GM18861 (cell line): ENCODE data around the gene FAHD1.
"Not testable (repeated sequence)": the region's sequence is repeated elsewhere in the genome, so short reads cannot be mapped to it uniquely, and the experiment has no call there.

ENCODE experiments used
- ATAC-seq: cut with Tn5 transposase; IDR thresholded peaks from one replicate; pipeline ENCODE4 v1.9.1; 2021; ENCODE audit not compliant: unreplicated experiment

Gene FAHD1

DNA sequence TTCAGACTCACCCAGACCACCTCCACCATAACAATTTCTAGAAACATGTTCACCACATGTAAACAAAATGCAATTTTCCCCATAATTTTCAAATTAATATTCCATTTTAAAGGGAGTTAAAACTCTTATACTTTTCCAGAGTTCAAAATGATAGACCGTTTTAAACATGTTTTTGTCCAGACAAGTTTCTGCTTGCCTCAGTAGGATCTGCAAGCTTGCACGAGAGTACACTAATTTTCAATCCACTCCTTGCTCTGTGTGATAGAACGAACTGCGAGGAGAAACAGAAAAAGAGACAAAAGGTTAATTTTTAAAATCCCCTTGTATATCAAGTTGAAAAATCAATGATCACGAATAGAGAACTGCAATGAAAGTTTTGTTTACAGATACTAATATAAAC lies 7.1 kb downstream of the FAHD1 start:
- ATAC-seq: no peak

DNA sequence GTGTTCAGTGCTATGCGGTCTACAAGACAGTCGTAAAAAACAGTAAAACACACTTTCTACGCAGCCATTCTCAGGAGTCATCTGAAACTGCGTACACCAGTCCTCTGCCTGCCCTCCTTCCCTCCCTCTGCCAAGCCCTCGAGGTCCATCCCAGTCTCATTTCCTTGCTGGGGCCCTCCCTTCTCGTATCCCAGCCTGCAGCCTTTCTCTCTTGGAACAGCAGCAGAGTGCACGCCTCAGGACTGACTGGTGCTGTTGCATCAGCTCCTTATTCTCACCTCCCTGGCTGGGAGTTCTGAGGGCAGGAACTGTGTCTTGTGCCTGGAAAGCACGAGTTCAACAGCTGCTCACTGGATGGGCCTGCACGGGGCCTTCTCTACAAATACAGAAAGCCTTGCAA lies 12.5 kb downstream of the FAHD1 start:
- no peak for ATAC-seq

DNA sequence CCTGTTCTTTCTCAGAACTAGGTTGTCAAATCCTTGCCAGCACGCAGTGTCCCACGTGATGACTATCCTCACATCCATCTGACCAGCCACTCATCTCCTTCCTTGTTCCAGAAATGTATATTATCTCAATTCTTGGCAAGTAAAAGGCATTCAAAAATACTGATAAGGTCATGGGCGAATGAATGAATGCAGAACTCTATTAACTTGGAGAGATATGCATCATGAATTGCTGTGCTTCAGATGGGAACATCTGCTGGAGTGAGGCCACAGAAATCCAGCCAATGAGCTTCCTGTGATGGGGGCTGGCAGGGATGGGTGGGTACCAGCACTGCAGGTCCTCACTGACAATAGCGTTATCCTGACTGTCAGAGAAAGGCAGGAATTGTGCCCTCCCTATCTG lies 19.0 kb downstream of the FAHD1 start:
- ATAC-seq: no peak

DNA sequence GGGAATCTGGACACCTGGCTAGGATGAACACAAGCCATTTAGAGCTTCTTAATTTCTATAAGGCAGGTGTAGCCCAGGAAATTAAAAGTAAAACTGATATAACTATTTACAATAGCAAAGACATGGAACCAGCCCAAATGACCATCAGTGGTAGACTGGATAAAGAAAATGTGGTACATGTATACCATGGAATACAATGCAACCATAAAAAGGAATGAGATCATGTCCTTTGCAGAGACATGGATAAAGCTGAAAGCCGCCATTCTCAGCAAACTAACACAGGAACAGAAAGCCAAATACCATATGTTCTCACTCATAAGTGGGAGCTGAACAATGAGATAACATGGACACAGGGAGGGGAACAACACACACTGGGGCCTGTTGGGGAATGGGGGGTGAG lies 19.4 kb downstream of the FAHD1 start:
- no peak for ATAC-seq

DNA sequence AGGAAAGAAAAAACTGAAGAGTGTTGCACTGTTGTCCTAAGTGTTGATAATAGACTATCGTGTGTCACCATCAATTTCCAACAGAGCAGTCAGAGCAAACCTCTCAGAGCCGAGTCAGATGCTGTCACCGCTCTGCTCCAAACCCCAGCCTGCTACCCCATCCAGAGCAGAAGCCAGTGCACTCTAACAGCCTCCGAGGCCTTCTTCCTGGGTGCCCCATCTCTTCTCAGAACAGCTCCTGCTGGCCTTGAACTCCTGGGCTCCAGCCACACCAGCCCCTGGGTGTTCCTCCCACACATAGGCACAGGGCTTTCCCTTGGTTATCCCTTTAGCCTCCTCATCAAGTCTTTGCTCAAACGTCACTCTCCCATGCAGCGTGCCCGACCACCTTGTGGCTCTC lies 24.0 kb downstream of the FAHD1 start:
- no peak for ATAC-seq

DNA sequence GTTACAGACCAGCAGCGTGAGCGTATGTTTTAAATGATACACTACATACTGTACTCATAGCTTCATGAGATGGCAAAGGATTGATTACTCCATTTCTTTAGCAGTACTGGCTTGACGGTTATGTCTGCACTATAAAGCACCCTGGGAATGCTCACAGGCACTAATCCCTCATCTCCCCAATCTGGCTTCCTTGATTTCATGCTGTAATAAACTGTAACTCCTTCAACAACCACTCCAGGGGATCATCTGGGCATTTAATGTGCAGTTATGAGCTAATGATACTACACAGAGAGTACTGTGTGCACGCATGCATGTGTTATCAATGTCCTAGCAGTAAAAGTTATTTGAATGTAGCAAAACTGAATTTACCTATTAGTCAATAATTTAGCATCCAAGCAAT lies 24.8 kb downstream of the FAHD1 start:
- ATAC-seq: no peak

DNA sequence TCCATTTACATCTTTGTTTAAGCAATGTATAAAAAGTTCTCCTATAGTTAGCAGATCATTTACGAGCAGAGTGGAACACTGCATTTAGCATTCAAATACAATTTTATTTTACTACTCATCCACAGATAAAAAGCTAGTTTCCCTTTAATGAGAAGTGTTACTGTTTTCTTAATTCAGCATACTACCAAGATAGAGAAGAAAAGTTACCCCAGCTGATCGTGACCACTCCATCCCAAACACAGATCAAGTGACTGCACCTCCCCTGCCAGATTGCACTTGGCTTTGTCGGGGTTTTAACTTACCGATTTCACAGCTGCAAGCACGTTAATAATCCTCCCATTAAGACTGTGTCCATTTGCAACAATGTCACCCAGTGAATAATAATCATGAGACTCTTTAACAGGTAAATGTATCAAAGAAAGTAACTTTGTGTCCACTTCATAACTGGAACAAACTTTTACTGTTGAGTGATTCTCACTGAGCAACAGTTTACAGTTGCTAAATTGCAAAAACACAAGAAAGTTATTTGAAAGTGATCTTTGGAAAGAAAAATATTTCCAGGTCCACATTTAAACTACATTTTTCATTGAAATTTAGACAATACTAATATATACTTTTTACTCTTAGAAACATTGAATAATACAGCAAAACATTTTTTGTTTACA lies 30.6 kb downstream of the FAHD1 start:
- no peak for ATAC-seq

DNA sequence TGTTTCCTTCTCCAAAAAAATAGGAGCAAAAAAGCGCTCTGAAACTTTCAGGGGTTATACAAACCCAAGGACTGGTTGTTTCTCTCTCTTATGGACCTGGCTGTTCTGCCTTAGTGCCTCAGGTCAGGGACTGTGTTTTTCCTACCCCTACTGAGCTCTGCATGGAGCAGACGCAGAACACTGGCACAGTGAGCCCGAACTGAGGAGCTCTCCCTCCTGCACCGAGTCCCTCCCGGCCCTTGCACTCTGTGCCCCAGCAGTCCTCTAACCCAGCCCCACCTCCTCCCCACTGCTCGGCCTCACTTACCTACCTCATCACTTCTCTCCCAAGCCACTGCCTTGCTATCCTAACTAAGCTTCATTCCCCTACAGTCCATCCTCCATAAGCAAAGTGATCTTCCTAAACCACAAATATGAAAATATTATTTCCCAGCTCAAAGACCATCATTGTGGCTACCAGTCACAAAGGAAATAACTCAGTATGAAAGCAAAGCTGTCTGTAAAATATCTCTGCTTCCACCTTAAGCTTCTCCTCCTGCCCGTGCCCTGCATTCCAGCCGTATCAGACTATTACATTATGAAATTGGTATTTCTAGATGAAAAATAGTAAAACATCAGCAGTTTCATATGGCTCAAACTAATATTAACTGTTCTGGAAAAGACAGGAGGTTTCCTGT lies 31.3 kb downstream of the FAHD1 start:
- ATAC-seq: no peak

DNA sequence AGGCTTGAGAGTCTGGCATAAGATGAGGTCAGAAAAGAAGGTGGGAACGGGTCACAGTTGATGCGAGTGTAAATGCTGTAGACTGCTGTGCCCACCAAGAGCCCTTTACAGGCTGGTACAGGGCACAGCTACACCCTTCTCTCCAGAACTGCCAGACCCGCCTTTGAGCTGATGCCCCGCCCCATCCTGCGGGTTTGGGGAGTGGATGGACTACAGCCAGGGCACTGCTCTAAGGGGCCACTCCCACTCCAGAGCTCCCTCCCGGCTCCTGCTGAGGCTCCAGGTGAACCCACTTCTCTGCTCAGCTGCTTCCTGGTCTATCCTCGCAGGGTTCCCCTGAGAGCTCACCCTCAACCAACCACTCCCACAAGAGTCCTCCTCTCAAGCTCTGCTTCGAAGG lies 32.6 kb downstream of the FAHD1 start:
- no peak for ATAC-seq

DNA sequence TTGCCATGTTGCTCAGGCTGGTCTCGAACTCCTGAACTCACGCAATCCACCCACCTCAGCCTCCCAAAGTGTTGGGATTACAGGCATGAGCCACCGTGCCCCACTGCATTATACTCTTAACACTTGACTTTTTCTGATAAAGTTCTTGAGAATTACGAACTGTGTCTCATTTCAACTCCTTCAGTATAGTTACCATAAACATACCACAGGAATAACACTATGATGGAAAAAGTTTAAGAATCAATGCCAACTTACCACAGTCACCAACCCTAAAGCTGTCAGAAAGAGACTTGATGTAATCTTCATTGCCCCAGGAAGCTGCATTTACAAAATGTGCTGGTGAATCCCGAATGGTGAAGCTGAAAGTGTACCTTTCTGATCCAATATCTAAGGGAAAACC lies 34.7 kb downstream of the FAHD1 start:
- ATAC-seq: no peak

DNA sequence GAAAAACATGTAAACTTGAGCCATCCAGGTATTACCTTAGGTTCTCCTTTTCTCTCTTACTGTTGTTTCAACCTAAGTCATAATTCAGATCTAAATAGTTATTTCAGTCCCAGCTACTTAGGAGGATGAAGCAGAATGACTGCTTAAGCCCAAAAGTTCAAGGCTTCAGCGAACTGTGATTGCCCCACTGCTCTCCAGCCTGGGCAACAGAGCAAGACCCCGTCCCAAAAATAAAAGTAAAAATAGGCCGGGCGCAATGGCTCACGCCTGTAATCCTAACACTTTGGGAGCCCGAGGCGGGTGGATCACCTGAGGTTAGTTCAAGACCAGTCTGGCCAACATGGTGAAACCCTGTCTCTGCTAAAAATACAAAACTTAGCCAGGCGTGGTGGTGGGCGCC lies 35.4 kb downstream of the FAHD1 start:
- no peak for ATAC-seq

DNA sequence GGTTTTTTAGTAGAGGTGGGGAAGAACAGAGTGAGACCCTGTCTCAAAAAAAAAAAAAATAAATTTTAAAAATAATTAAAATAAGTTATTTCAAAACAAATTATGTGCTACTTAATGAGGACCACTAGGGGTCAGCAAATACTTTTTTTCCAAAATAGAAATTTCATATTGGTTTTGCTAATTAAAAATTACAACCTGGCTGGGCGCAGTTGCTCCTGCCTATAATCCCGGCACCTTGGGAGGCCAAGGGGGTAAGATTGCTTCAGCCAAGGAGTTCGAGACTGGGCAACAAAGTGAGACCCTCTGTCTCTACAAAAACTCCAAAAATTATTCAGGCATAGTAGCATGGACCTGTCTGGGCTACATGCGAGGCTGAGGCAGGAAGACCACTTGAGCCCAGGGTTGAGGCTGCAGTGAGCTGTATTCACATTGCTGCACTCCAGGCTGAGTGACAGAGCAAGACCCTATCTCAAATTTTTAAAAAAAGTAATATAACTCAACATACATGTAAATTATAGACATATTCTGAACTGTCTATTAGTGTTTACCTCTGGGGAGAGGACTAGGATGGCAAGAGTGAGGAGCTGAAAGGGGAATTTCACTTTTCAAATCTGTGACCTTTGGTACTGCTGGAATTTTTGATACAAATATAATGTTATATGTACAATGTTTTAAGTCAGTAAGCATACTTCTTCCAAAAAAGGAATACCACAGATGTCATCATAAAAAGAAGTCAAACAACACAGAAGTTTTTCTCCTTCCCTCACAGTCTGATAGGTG lies 36.9 kb downstream of the FAHD1 start:
- ATAC-seq: no peak

DNA sequence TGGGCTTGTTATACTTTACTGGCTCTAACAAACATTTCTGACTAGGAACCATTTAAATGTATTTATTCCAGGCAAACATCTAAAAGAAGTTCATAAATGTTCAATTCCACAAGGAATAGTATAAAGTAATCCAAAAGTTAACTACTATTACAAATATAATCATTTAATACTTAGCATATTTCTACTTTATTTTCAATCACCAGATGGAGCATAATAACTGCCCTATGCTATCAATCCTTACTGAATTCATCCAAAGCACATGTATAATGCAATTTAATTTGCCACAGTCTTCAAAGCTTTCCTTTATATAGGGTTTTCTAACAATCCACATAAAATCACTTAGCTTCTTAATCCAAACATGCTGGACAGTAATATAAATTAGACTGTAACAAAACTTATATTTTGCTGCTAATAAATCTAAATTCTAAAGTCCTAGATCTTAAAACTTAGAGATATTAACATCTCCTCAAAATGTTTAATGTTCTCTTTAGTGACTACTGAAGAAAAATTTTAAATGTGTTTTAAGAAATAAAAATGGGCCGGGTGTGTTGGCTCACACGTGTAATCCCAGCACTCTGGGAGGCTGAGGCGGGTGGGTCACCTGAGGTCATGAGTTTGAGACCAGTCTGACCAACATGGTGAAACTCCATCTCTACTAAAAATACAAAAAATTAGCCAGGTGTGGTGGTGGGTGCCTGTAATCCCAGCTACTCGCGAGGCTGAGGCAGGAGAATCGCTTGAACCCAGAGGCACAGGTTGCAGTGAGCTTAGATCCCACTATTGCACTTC lies 39.1 kb downstream of the FAHD1 start:
- ATAC-seq: no peak

DNA sequence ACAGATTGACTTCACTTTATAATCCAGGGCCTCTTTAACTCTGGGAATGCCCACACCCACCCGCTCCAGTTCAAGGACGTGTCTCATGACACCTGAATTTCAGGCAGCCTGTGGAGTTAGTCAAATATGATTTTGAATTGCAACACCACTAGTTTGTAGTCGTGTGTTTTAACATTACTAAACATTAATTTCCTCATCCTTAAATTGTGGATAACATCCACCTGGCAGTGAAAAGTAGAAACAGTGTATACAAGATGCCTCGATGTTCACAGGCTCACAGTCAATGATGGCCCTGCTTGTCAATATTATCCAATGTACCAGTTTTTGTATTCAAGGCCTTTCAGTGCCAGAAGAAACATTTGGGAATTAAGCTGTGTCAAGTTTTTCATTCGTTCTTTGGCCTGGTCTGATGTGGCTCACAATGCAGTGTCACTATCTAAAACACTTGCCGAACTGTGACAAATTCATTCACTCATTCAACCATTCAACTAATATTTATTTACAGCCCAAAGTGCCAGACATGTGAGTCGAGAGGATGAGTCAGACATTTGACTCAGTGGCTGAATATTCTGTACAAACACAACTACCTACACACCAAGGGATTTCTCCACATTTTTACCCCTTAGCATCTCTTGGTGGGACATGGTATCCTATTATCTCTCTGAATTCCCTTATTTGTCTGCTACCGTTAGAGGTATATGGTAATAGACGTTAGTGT lies 43.5 kb downstream of the FAHD1 start:
- no peak for ATAC-seq

DNA sequence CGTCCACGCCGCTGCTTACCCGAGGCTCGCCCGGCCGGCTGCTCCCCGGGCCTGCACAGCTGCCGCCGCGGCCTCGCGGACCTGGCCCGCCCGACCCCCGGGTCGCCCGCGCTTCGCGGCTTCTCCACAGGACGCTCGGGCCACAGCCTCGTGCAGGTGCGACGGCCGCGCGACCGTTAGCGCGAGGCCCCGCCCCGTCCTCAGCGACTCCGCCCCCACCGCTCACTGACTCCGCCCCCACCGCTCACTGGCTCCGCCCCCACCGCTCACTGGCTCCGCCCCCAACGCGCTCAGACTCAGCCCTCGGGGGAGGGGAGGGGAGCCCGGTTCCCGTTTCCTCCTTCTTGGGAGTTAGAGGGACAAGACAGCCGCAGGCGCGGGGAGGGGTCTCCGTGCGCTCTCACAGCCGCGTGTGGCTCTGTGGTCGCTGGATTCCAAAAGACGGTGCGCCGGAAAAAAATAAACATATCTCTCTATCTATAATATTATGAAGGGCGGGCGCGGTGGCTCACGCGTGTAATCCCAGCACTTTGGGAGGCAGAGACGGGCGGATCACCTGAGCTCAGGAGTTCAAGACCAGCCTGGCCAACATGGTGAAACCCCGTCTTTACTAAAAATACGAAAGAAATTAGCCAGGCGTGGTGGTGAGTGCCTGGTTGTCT lies 45.1 kb downstream of the FAHD1 start, which contains the start of gene MEIOB:
TSS of gene MEIOB (minus strand) at position 191 of the 662 bp plus-strand sequence. CDS start 3,989 bp downstream, outside the sequence.
- no peak for ATAC-seq

DNA sequence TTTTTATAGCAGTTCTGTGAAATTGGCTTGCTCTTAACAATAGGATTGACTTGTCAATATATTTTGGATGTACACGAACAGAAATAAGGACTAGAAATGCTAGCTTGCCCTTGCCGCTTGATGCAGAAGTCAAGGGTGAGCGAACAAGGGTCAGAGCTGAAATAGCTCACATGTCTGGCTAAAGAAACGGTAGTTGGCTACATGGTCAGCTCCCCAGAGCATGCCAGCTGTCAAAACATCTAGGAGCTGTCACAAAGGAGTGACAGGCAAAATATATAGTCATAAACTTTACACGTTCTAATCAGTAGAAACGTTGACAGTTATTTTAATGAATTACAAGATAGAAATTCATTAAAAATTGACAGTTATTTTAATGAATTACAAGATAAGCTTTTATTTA lies 47.8 kb downstream of the FAHD1 start:
- no peak for ATAC-seq

DNA sequence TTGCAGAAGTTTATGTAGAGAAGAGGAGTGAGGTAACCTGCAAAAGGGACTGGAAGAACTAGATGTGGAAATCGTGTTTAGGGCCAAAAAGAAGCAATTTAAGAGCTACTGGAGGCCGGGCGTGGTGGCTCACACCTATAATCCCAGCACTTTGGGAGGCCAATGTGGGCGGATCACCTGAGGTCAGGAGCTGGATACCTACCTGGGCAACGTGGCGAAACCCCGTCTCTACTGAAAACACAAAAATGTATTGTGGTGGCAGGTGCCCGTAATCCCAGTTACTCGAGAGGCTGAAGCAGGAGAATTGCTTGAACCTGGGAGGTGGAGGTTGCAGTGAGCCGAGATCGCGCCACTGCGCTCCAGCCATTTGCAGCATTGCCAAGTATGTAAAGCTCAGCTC lies 49.1 kb downstream of the FAHD1 start:
- ATAC-seq: not testable (repeated sequence)

DNA sequence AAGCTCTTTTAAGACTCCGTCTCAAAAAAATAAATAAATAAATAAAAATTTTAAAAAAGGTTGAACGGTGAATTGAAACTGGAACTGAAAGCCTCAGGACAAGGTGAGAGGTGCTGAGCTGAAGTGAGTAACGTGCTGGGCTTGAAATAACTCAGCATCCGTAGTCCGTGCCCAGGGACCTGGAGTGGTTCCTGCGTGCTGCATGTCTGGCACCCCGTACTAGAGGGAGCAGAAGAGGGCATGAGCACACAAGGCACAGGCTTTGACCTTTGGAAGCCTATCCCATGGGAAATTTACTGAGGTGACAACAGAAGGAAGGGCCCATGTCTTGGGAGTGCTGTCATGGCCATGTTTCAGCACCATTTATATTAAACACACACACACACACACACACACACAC lies 49.5 kb downstream of the FAHD1 start:
- no peak for ATAC-seq

DNA sequence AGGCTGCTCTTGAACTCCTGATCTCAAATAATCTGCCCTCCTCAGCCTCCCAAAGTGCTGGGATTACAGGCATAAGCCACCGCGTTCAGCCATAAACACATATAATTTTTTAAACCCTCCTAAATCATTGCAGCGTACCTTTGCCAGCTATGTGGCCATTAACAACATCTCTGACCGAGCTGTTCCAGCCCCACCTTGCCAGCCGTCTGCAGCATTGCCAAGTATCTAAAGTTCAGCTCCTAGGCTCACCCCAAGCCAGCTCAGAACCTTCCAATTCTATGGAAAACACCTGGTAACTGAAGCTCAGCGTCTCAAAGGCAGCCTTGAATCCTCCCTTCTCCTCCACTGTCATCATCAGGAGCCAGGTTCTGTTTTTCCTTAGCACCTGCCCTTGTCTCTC lies 50.1 kb downstream of the FAHD1 start:
- ATAC-seq: no peak

DNA sequence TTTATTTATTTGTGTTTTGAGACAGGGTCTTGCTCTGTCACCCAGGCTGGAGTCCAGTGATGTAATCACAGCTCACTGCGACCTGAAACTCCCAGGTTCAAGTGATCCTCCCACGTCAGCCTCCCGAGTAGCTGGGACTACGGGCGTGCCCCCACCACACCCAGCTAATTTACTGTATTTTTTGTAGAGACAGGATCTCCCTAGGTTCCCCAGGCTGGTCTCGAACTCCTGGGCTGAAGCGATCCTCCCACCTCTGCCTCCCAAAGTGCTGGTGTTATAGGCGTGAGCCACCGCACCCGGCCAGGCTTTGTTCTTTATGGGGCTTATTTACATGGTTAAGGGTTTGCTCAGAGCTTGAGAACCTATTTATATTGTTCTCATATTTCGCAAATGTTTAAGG lies 50.8 kb downstream of the FAHD1 start:
- no peak for ATAC-seq
